ENCODE measurements around the gene OASL.

OASL gene

GRCh38 chr12:121026274-121027045, 12.6 kb downstream of the OASL start:
- DNase-seq (ENCODE audit: low read depth) = peak; percentile 74
- no peak overlapping the region for H3K4me3 ChIP-seq (ENCODE audit: low read depth, low read length)
- no peak for TF ChIP-seq MAX (IDR thresholded peaks at IDR 0.05; ENCODE audit: low read depth, low read length)
- no peak for TF ChIP-seq CTCF (IDR thresholded peaks at IDR 0.05; ENCODE audit: low read depth, low read length)

GRCh38 chr12:121025442-121026226, 13.4 kb downstream of the OASL start:
- no peak overlapping the region for H3K4me3 ChIP-seq (ENCODE audit: low read depth, low read length)
- DNase-seq (ENCODE audit: low read depth) = no peak
- TF ChIP-seq MAX (IDR thresholded peaks at IDR 0.05; ENCODE audit: low read depth, low read length) (no peak), MYC (IDR thresholded peaks at IDR 0.05; ENCODE audit: low read depth, low read length) (no peak), CTCF (IDR thresholded peaks at IDR 0.05; ENCODE audit: low read depth, low read length) (no peak), POLR2A (IDR thresholded peaks at IDR 0.05; ENCODE audit: extremely low read depth, insufficient read length) (no peak)

GRCh38 chr12:121023799-121024198, 15.2 kb downstream of the OASL start:
- TF ChIP-seq MAX (IDR thresholded peaks at IDR 0.05; ENCODE audit: low read depth, low read length) (no peak), POLR2A (IDR thresholded peaks at IDR 0.05; ENCODE audit: extremely low read depth, insufficient read length) (no peak), MYC (IDR thresholded peaks at IDR 0.05; ENCODE audit: low read depth, low read length) (no peak), CTCF (IDR thresholded peaks at IDR 0.05; ENCODE audit: low read depth, low read length) (no peak)
- no peak overlapping the region for H3K4me3 ChIP-seq (ENCODE audit: low read depth, low read length)
- DNase-seq (ENCODE audit: low read depth) = no peak

GRCh38 chr12:121022713-121023112, 16.3 kb downstream of the OASL start:
- TF ChIP-seq POLR2A (IDR thresholded peaks at IDR 0.05; ENCODE audit: extremely low read depth, insufficient read length) (no peak), MYC (IDR thresholded peaks at IDR 0.05; ENCODE audit: low read depth, low read length) (no peak), MAX (IDR thresholded peaks at IDR 0.05; ENCODE audit: low read depth, low read length) (no peak), CTCF (IDR thresholded peaks at IDR 0.05; ENCODE audit: low read depth, low read length) (no peak)
- no peak overlapping the region for H3K4me3 ChIP-seq (ENCODE audit: low read depth, low read length)
- DNase-seq (ENCODE audit: low read depth) = no peak

GRCh38 chr12:121021754-121022153, 17.3 kb downstream of the OASL start:
- TF ChIP-seq POLR2A (IDR thresholded peaks at IDR 0.05; ENCODE audit: extremely low read depth, insufficient read length) = no peak
- TF ChIP-seq CTCF (IDR thresholded peaks at IDR 0.05; ENCODE audit: low read depth, low read length) = no peak
- no peak for TF ChIP-seq MYC (IDR thresholded peaks at IDR 0.05; ENCODE audit: low read depth, low read length)
- TF ChIP-seq MAX (IDR thresholded peaks at IDR 0.05; ENCODE audit: low read depth, low read length) = no peak
- H3K4me3 ChIP-seq (ENCODE audit: low read depth, low read length) = no peak overlapping the region
- no peak for DNase-seq (ENCODE audit: low read depth)
